Esophagus muscularis mucosa (tissue), 4 donors: ENCODE data around the gene ZCCHC12. TPM values are rescaled to one million over a fixed set of nuclear protein-coding genes. Genes with fewer than 3 reads are reported as not detected.

Experiments
- DNase-seq: peaks from one replicate; pipeline ENCODE4 v3.0.0-alpha.2; 2017; ENCODE audit errors: extremely low spot score
- H3K27ac ChIP-seq, 4 donors: fragments of 200-600 bp; sonication (generic); replicated peaks in 1 of 4; 1 replicate in 3 of 4; 2 replicates in 1 of 4; pipeline ENCODE4 v1.5.1; 2016 to 2019; ENCODE audit warnings: mild to moderate bottlenecking in 1 of 4
- H3K27me3 ChIP-seq, 4 donors: fragments of 200-600 bp; sonication (generic); one replicate each; pipeline versions ENCODE4 v1.5.1 to v1.6.0; 2016 to 2019
- H3K36me3 ChIP-seq, 4 donors: fragments of 200-600 bp; sonication (generic); one replicate each; pipeline ENCODE4 v1.5.1; 2016 to 2019
- H3K4me1 ChIP-seq, 4 donors: fragments of 200-600 bp; sonication (generic); one replicate each; pipeline ENCODE4 v1.5.1; 2016 to 2019
- H3K4me3 ChIP-seq, 4 donors: fragments of 200-600 bp; sonication (generic); 1 replicate in 2 of 4; 2 replicates in 2 of 4; pipeline ENCODE4 v1.5.1; 2016 to 2019; ENCODE audit warnings: mild to moderate bottlenecking in 4 of 4, moderate library complexity in 1 of 4
- H3K9me3 ChIP-seq, 4 donors: fragments of 200-600 bp; sonication (generic); 1 replicate in 3 of 4; 2 replicates in 1 of 4; pipeline ENCODE4 v1.5.1; 2016 to 2019
- EP300 ChIP-seq: sonication (generic); formaldehyde crosslinking; IDR thresholded peaks from one replicate; pipeline ENCODE4 v1.6.1; 2017; ENCODE audit warnings: antibody characterized with exemption
- POLR2A ChIP-seq: fragments of 450-650 bp; IDR thresholded peaks from one replicate; pipeline ENCODE4 v1.6.1; 2017; ENCODE audit warnings: antibody characterized with exemption, moderate library complexity, mild to moderate bottlenecking, low read depth
- POLR2AphosphoS5 ChIP-seq, 2 donors: sonication (generic); formaldehyde crosslinking; IDR thresholded peaks; one replicate each; pipeline ENCODE4 v1.6.1; 2017; ENCODE audit warnings: antibody characterized with exemption in 2 of 2
- WGBS: methylation state at CpG from one replicate; pipeline ENCODE4 v1.1.5; 2018; 5-methylcytosine and 5-hydroxymethylcytosine counted together
- intact Hi-C: fragments of 100-400 bp; cut with DNase I; formaldehyde crosslinking; loops from one replicate; pipeline ENCODE4 v1.15.1; 2023
- total RNA-seq, 4 donors: library from RNA; depleted of rRNA; stranded (reverse); fragments of >200 nt; gene quantifications; one replicate each; pipeline versions ENCODE4 v1.1.0 to v1.2.1, GENCODE V29; 2016
- TF ChIP-seq, protein P1 (sequence below), 3 experiments: fragments of 200-600 bp in 2 of 3; fragments of 450-650 bp in 1 of 3; sonication (generic) in 2 of 3; IDR thresholded peaks; one replicate each; pipeline ENCODE4 v1.5.1; 2017 to 2019; ENCODE audit warnings: antibody characterized with exemption in 3 of 3, mild to moderate bottlenecking in 2 of 3, moderate library complexity in 1 of 3

The ZCCHC12 gene
- total RNA-seq, result 1 to 10 TPM in 1 of 4 donors, under 1 TPM in 2, not detected in 1; 0.11 to 1.2 (median 0.45) TPM

DNA sequence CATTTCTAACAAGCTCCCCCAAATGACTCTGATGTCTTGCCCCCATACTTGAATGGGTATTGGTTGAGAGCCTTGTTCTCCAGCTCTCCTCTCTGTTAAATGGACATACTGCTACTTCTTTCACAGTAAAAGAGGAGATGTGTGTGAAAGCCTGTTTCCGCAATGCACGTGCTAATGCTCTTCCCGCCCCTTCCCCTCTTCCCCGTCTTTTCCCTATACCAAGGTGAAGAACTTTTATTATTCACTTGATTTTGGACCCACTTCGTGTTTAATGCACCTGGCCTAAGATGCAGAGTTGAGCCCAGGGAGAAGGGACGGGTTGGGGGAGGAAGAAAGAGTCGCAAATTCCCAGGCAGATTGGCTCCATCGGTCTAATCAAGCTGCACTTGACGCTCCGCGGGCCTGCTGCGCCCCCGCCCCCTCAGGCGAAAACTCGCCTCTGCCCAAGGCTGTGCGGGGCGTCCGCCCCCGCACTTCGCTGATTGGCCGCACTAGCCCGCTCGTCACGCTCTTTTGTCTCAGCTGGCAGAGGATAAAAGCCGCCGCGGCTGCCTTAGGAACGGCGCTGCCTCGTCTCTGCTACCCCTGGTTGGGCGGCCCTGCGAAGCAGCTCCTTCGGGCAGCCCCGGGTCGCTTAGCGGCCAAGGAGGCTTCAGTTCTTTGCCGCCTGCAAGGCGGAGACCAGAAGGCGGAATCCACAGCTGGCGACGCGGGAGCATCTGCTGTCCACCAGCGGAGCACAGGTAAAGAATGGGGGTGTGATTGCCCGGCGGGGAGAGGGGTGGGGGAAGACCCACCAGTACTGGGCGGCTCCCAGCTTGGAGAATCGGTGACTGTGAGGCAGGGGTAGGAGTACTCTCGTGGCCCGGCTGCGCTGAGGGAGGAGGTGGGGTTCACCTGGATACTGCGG is at the start of gene ZCCHC12:
Gene ZCCHC12, plus strand, starts transcription at position 562 of the 910 bp plus-strand sequence. CDS start 1,421 bp downstream, outside the sequence.
- no peak for DNase-seq
- H3K36me3 ChIP-seq, result no peaks in the 10 kb centered on the region
- peaks cover 0 to 17% (median 12%) of the 10 kb centered on the region in 4 donors for H3K4me1 ChIP-seq
- TF ChIP-seq, protein P1, sequence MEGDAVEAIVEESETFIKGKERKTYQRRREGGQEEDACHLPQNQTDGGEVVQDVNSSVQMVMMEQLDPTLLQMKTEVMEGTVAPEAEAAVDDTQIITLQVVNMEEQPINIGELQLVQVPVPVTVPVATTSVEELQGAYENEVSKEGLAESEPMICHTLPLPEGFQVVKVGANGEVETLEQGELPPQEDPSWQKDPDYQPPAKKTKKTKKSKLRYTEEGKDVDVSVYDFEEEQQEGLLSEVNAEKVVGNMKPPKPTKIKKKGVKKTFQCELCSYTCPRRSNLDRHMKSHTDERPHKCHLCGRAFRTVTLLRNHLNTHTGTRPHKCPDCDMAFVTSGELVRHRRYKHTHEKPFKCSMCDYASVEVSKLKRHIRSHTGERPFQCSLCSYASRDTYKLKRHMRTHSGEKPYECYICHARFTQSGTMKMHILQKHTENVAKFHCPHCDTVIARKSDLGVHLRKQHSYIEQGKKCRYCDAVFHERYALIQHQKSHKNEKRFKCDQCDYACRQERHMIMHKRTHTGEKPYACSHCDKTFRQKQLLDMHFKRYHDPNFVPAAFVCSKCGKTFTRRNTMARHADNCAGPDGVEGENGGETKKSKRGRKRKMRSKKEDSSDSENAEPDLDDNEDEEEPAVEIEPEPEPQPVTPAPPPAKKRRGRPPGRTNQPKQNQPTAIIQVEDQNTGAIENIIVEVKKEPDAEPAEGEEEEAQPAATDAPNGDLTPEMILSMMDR (IDR thresholded peaks at IDR 0.05), result no peak
- no peak for TF ChIP-seq POLR2A
- no peak for TF ChIP-seq POLR2AphosphoS5 (IDR thresholded peaks at IDR 0.05)
- no peak for TF ChIP-seq EP300
- H3K27me3 ChIP-seq, result peaks cover 0 to 4% (median 0%) of the 10 kb centered on the region in 4 donors
- H3K4me3 ChIP-seq, result peak within 1 kb of the TSS; percentile 39 to 46 (median 44)
- intact Hi-C loops, result no loop called here
- peaks cover 0 to 4% (median 0%) of the 10 kb centered on the region in 4 donors for H3K9me3 ChIP-seq
- 43% methylated on average over 44 of the region's 51 CpGs for WGBS
- H3K27ac ChIP-seq, result no peak within 1 kb of the TSS

DNA sequence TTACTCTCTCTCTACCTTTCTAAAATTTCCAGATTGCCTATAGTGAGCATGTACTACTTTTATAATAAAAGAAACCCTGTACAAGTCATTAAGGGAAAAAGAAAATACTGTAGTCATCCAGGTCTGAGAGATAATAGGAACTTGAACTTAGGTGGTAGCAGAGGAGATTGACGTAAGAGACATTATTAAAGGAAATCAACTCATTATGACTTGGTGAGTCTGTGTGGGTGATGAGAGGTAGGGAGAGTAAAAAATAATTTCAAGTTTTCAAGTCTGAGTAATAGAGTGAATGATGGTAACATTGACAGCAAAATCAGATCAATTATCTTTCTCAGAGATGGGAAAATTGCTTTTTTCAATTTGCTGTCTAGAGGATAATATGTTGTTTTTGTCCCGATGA is 44.0 kb upstream of the ZCCHC12 start:
- Histone ChIP-seq H3K4me1 (peaks cover 0 to 34% (median 20%) of the 10 kb centered on the region in 4 donors), H3K9me3 (no peaks in the 10 kb centered on the region), H3K36me3 (peaks cover 0 to 14% (median 2%) of the 10 kb centered on the region in 4 donors), H3K27me3 (no peaks in the 10 kb centered on the region), H3K27ac (peak overlapping the region in 2 of 4 donors; percentile 66 to 72), H3K4me3 (no peak overlapping the region)
- no peak for DNase-seq
- intact Hi-C loops, result no loop called here
- WGBS, result 79% methylated on average over 2 of the region's 2 CpGs
- TF ChIP-seq POLR2AphosphoS5 (IDR thresholded peaks at IDR 0.05), result no peak
- TF ChIP-seq, protein P1 (IDR thresholded peaks at IDR 0.05), result no peak
- no peak for TF ChIP-seq EP300
- no peak for TF ChIP-seq POLR2A

DNA sequence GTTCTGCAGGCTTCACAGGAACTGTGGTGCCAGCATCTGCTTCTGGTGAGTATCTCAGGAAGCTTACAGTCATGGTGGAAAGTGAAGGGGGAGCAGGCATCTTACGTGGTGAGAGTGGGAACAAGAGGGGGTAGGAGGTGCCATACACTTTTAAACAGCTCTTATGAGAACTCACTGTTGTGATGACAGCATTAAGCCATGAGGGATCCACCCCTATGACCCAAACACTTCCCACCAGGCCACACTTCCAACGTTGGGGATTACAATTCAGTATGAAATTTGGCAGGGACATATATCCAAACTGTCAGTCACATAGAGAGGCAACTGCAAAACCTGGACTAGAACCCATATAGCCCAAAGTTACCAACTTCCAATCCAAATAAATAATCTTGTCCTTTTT is 43.1 kb upstream of the ZCCHC12 start:
- Histone ChIP-seq H3K4me1 (peaks cover 0 to 34% (median 20%) of the 10 kb centered on the region in 4 donors), H3K27me3 (no peaks in the 10 kb centered on the region), H3K4me3 (no peak overlapping the region), H3K27ac (peak overlapping the region; percentile 42 to 72 (median 61)), H3K36me3 (peaks cover 0 to 11% (median 2%) of the 10 kb centered on the region in 4 donors), H3K9me3 (no peaks in the 10 kb centered on the region)
- TF ChIP-seq EP300 (peak; percentile 61), POLR2AphosphoS5 (IDR thresholded peaks at IDR 0.05) (peak; percentile 24 to 26)
- TF ChIP-seq, protein P1 (IDR thresholded peaks at IDR 0.05), result no peak
- WGBS, result 5% methylated on average over 2 of the region's 2 CpGs
- DNase-seq, result no peak
- intact Hi-C loops, result no loop called here

DNA sequence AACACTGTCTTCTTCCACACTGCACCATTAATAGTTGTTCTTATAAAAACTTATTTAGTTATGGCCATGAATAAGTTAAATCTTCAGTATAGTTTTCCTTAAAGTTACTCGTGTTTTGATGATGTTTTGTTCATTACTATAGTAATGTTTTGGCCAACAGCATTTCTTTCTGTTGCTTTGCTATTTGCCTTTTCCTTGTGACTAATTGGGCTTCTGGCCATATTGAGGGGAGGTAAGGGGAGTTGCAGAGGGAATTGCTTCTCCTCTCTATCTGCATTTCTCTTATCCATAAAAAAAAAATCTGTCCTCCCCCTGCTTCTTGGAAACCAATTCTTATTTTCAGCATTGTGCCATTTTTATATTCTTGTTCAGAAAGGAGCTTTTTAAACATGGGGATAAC is 42.7 kb upstream of the ZCCHC12 start:
- intact Hi-C loops, result no loop called here
- H3K36me3 ChIP-seq, result peaks cover 0 to 11% (median 2%) of the 10 kb centered on the region in 4 donors
- peak overlapping the region; percentile 42 to 72 (median 61) for H3K27ac ChIP-seq
- no peaks in the 10 kb centered on the region for H3K9me3 ChIP-seq
- 14% methylated on average over 1 of the region's 1 CpG for WGBS
- no peak for TF ChIP-seq POLR2AphosphoS5 (IDR thresholded peaks at IDR 0.05)
- TF ChIP-seq, protein P1 (IDR thresholded peaks at IDR 0.05), result no peak
- TF ChIP-seq POLR2A, result no peak
- TF ChIP-seq EP300, result no peak
- no peak overlapping the region for H3K4me3 ChIP-seq
- no peak for DNase-seq
- no peaks in the 10 kb centered on the region for H3K27me3 ChIP-seq
- peaks cover 0 to 34% (median 20%) of the 10 kb centered on the region in 4 donors for H3K4me1 ChIP-seq
